Loucy (cell line): ENCODE measurements around the gene POU2F2.

Experiments used
- H2AFZ ChIP-seq: fragments of 200-600 bp; sonication (generic); 2 replicates; pipeline ENCODE4 v1.6.0; 2016; ENCODE audit warnings: antibody characterized with exemption, mild to moderate bottlenecking, low read length, moderate library complexity
- H3F3A ChIP-seq: fragments of 200-600 bp; 2 replicates; pipeline ENCODE4 v1.6.0; 2016; ENCODE audit warnings: antibody characterized with exemption, low read depth, mild to moderate bottlenecking
- H3K27me3 ChIP-seq: fragments of 200-600 bp; sonication (generic); 2 replicates; pipeline ENCODE4 v1.6.1; 2014; ENCODE audit warnings: low read length, mild to moderate bottlenecking; ENCODE audit not compliant: insufficient read depth, poor library complexity, severe bottlenecking
- H3K36me3 ChIP-seq: fragments of 200-600 bp; sonication (generic); 2 replicates; pipeline ENCODE4 v1.6.1; 2016; ENCODE audit warnings: low read length; ENCODE audit not compliant: insufficient read depth
- H3K4me1 ChIP-seq: fragments of 200-600 bp; sonication (generic); 2 replicates; pipeline ENCODE4 v1.5.1; 2014; ENCODE audit warnings: low read length, mild to moderate bottlenecking; ENCODE audit not compliant: insufficient read depth, poor library complexity, severe bottlenecking
- H3K4me2 ChIP-seq: fragments of 200-600 bp; sonication (generic); 2 replicates; pipeline ENCODE4 v1.6.0; 2014; ENCODE audit warnings: antibody characterized with exemption, low read length, low read depth, mild to moderate bottlenecking; ENCODE audit not compliant: poor library complexity, severe bottlenecking
- H3K4me3 ChIP-seq: fragments of 200-600 bp; sonication (generic); 2 replicates; pipeline ENCODE4 v1.5.1; 2014; ENCODE audit warnings: low read length, mild to moderate bottlenecking, mixed read lengths; ENCODE audit not compliant: poor library complexity, severe bottlenecking
- H3K79me2 ChIP-seq: fragments of 200-600 bp; sonication (generic); 2 replicates; pipeline ENCODE4 v1.6.1; 2014; ENCODE audit warnings: low read length; ENCODE audit not compliant: insufficient read depth
- H3K9ac ChIP-seq: fragments of 200-600 bp; sonication (generic); 2 replicates; pipeline ENCODE4 v1.6.0; 2014; ENCODE audit warnings: mild to moderate bottlenecking, low read depth, low read length, moderate library complexity; ENCODE audit not compliant: poor library complexity, severe bottlenecking
- H3K9me2 ChIP-seq: fragments of 200-600 bp; sonication (generic); replicated peaks from 2 replicates; pipeline ENCODE4 v1.6.1; 2016; ENCODE audit warnings: low read depth, low read length, mixed read lengths
- H3K9me3 ChIP-seq: fragments of 200-600 bp; sonication (generic); 2 replicates; pipeline ENCODE4 v1.6.1; 2014; ENCODE audit warnings: mild to moderate bottlenecking, antibody characterized with exemption, low read length, low read depth; ENCODE audit not compliant: insufficient read depth
- H4K20me1 ChIP-seq: fragments of 200-600 bp; sonication (generic); 2 replicates; pipeline ENCODE4 v1.6.0; 2014; ENCODE audit warnings: antibody characterized with exemption, low read length, mild to moderate bottlenecking; ENCODE audit not compliant: insufficient read depth, poor library complexity, severe bottlenecking
- CTCF ChIP-seq: fragments of 200-600 bp; sonication (generic); conservative IDR thresholded peaks from 2 replicates; pipeline ENCODE4 v1.5.1; 2014; ENCODE audit warnings: mild to moderate bottlenecking, antibody characterized with exemption, low read length
- EZH2phosphoT487 ChIP-seq: fragments of 200-600 bp; IDR thresholded peaks from 2 replicates; pipeline ENCODE4 v1.6.1; 2018; ENCODE audit warnings: antibody characterized with exemption, mild to moderate bottlenecking, moderate library complexity, borderline replicate concordance

Gene POU2F2

GRCh38 chr19:42091742-42092141, 40.5 kb downstream of the POU2F2 start:
- Histone ChIP-seq H3F3A (no peaks in the 10 kb centered on the region), H2AFZ (no peak overlapping the region), H3K4me1 (peaks cover 11% of the 10 kb centered on the region), H3K9me3 (no peaks in the 10 kb centered on the region), H3K36me3 (no peaks in the 10 kb centered on the region), H3K79me2 (no peaks in the 10 kb centered on the region), H3K9me2 (no peaks in the 10 kb centered on the region), H4K20me1 (no peaks in the 10 kb centered on the region), H3K4me2 (no peak overlapping the region), H3K27me3 (no peaks in the 10 kb centered on the region), H3K4me3 (no peak overlapping the region), H3K9ac (no peak overlapping the region)
- TF ChIP-seq EZH2phosphoT487 (no peak), CTCF (no peak)

DNA sequence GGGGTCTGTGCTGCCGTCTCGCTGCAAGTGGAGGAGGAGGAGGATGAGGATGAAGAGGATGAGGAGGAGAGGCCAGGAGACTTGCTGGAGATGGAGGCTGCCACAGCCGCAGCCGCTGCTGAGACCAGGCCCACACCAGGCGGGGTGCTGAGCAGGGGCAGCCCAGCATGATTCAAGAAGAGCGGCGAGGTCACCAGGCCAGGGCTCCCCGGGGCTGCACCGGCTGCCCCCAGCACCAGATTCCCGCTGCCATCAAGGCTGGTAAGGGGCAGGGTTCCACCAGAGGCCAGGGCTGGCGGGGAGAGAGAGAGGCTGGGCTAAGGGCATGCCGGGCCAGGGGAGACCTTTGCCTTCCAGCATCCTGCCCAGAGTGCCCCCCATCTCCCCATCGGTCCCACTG, 40.9 kb downstream of the POU2F2 start:
- Histone ChIP-seq H3F3A (no peaks in the 10 kb centered on the region), H3K27me3 (no peaks in the 10 kb centered on the region), H3K4me3 (no peak overlapping the region), H3K9me3 (no peaks in the 10 kb centered on the region), H3K36me3 (no peaks in the 10 kb centered on the region), H3K4me1 (peaks cover 11% of the 10 kb centered on the region), H3K9ac (no peak overlapping the region), H3K79me2 (no peaks in the 10 kb centered on the region), H3K9me2 (no peaks in the 10 kb centered on the region), H2AFZ (no peak overlapping the region), H3K4me2 (no peak overlapping the region), H4K20me1 (no peaks in the 10 kb centered on the region)
- TF ChIP-seq EZH2phosphoT487 (no peak), CTCF (no peak)

DNA sequence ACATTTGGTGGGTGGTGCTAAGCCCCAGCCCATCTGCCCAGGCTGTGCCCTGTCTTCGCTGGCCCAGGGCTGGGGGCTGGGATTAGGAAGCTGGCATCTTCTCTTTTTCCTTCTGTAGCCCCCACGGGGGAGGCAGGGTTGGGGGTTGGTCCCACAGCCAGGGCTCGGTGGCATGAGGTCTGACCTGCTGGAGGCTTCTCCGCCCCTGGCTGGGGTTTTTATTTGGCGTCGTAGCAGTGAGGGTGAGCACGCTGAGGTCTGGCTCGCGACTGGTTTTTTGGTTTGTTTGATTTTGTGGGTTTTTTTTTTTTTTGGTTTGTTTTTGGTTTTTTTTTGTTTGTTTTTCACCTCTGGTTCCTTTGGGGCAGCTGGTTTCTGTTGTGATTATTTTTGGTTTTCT, 41.6 kb downstream of the POU2F2 start:
- no peaks in the 10 kb centered on the region for H3F3A ChIP-seq
- no peak overlapping the region for H3K4me3 ChIP-seq
- no peak overlapping the region for H3K9ac ChIP-seq
- H3K9me2 ChIP-seq: no peaks in the 10 kb centered on the region
- no peaks in the 10 kb centered on the region for H3K27me3 ChIP-seq
- H3K36me3 ChIP-seq: no peaks in the 10 kb centered on the region
- TF ChIP-seq CTCF (no peak), EZH2phosphoT487 (no peak)
- H2AFZ ChIP-seq: no peak overlapping the region
- no peaks in the 10 kb centered on the region for H4K20me1 ChIP-seq
- H3K9me3 ChIP-seq: no peaks in the 10 kb centered on the region
- no peaks in the 10 kb centered on the region for H3K79me2 ChIP-seq
- peaks cover 11% of the 10 kb centered on the region for H3K4me1 ChIP-seq
- H3K4me2 ChIP-seq: no peak overlapping the region
